Activated CD4-positive, alpha-beta T cell treated with anti-CD3 and anti-CD28 coated beads, Interleukin-2, amount 50 U/mL, for 24 hours (primary cell): ENCODE data around the gene PRKACB.
"Not testable (repeated sequence)": the region's sequence is repeated elsewhere in the genome, so short reads cannot be mapped to it uniquely, and the experiment has no call there.

ENCODE experiments used
- DNase-seq, 2 donors: peaks; one replicate each; pipeline ENCODE4 v3.0.0-alpha.2; 2020; ENCODE audit warnings: low read depth in 1 of 2, low spot score in 1 of 2

PRKACB gene

GRCh38 chr1:84214115-84214956 lies 70.3 kb downstream of the PRKACB start:
- DNase-seq: no peak

- no peak for DNase-seq
These were observed 73.2 kb downstream of the PRKACB start for GRCh38 chr1:84217239-84217638.

GRCh38 chr1:84223751-84224432 lies 79.8 kb downstream of the PRKACB start:
- no peak for DNase-seq

GRCh38 chr1:84224905-84225304 lies 80.8 kb downstream of the PRKACB start:
- no peak for DNase-seq

- DNase-seq: no peak
These were observed 81.6 kb downstream of the PRKACB start for GRCh38 chr1:84225646-84226045.

- not testable (repeated sequence) for DNase-seq
These were observed 88.6 kb downstream of the PRKACB start for GRCh38 chr1:84232676-84233075.

- DNase-seq: no peak
These were observed 92.2 kb downstream of the PRKACB start for GRCh38 chr1:84236256-84236655.

GRCh38 chr1:84242641-84243040 lies 98.6 kb downstream of the PRKACB start:
- no peak for DNase-seq

- no peak for DNase-seq
These were observed 101.5 kb downstream of the PRKACB start for GRCh38 chr1:84245563-84245962.

- DNase-seq: no peak
These were observed 102.1 kb downstream of the PRKACB start for GRCh38 chr1:84246213-84246612.

GRCh38 chr1:84247425-84248220 lies 103.6 kb downstream of the PRKACB start:
- DNase-seq: no peak

- DNase-seq: no peak
These were observed 106.6 kb downstream of the PRKACB start for GRCh38 chr1:84250668-84251067.

- no peak for DNase-seq
These were observed 109.0 kb downstream of the PRKACB start for GRCh38 chr1:84253036-84253435.

- DNase-seq: no peak
These were observed 109.8 kb downstream of the PRKACB start for GRCh38 chr1:84253891-84254290.

- DNase-seq: no peak
These were observed 110.7 kb downstream of the PRKACB start for GRCh38 chr1:84254703-84255238.

GRCh38 chr1:84255582-84255981 lies 111.5 kb downstream of the PRKACB start:
- no peak for DNase-seq

- DNase-seq: no peak
These were observed 113.5 kb downstream of the PRKACB start for GRCh38 chr1:84257617-84258016.

GRCh38 chr1:84259376-84259775 lies 115.3 kb downstream of the PRKACB start:
- DNase-seq: no peak

- DNase-seq: no peak
These were observed 115.9 kb downstream of the PRKACB start for GRCh38 chr1:84259989-84260388.

GRCh38 chr1:84260852-84261518 lies 116.9 kb downstream of the PRKACB start:
- no peak for DNase-seq

- DNase-seq: no peak
These were observed 120.9 kb downstream of the PRKACB start for GRCh38 chr1:84264961-84265360.
